GM19099 (cell line): Measurements from ENCODE around the gene ARL6IP4.

Experiments used
- POLR2A ChIP-seq: IDR thresholded peaks from 3 replicates; pipeline ENCODE4 v1.6.1; 2011; ENCODE audit warnings: low read depth; ENCODE audit not compliant: insufficient read length; ENCODE audit errors: extremely low read depth

The ARL6IP4 gene

DNA sequence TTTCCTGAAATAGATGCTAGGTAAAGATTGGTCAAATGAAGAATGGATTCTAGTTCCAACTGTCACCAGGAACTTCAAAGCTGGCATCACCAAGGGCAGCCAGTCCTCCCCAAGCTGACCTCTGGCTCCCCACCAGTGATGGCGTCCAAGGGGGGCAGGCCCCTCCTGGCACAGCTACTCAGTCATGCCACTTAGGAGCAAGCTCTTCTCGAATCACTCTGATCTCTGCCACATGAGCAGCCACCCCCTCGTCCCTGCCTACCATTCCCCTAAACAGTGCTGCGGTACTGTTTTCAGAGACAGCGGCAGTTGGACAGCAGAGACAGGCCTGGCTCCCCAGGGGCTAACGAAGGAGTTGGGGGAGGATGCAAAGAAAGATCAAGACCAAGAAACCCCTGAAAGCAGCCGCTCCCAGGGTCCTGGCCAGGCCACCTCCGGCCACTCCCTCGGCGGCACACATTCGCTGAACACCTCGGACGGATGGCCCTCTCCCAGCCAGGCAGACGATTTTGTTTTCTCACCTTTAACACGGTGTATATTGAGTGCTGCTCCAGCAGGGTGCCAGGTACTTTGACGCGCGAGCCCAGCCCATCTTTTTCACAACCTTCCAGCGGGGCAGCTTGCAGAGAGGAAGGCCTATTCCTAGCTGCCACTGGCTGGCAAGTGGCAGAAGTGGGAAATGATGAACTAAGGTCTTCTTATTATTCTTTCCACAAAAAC lies 47.4 kb downstream of the ARL6IP4 start:
- TF ChIP-seq POLR2A = no peak

- TF ChIP-seq POLR2A = no peak
Measured at GRCh38 chr12:123028475-123028874, 48.0 kb downstream of the ARL6IP4 start.

DNA sequence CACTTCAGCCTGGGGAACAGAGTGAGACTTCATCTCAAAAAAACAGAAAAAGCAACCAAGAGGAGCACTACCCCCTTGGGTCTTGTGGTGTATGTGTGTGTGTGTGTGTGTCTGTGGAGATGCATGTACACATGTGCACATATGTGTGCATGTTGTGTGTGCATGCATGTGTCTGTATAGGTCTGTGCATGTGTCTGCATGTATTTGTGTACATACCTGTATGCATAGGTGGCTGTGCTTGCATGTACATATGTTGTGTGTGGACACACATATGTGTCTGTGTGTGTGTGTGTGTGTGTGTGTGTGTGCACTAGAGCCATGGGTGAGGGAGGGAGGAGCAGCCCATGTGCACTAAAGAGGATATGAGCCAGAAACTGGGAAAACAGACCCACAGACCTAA lies 49.1 kb downstream of the ARL6IP4 start:
- TF ChIP-seq POLR2A = no peak

GRCh38 chr12:123030686-123031085 lies 50.2 kb downstream of the ARL6IP4 start:
- TF ChIP-seq POLR2A = no peak

- no peak for TF ChIP-seq POLR2A
Measured at GRCh38 chr12:123031171-123031845, 50.8 kb downstream of the ARL6IP4 start.
